Neural cell (in vitro differentiated cells): Measurements from ENCODE around the gene MUC2. TPM values are rescaled to one million over a fixed set of nuclear protein-coding genes. Genes with fewer than 3 reads are reported as not detected.

Experiments used
- H2AFZ ChIP-seq: fragments of 200-600, 300-800 bp; sonication (generic), shearing (Covaris generic); 2 replicates; pipeline ENCODE4 v1.6.0; 2014; ENCODE audit warnings: low read depth, mild to moderate bottlenecking, antibody characterized with exemption, low read length, moderate library complexity
- H3F3A ChIP-seq: fragments of 200-600 bp; shearing (Covaris generic); 2 replicates; pipeline ENCODE4 v1.6.1; 2016; ENCODE audit warnings: mild to moderate bottlenecking, moderate library complexity, mixed read lengths, antibody characterized with exemption, low read length; ENCODE audit not compliant: insufficient read depth, poor library complexity, severe bottlenecking
- H3K27ac ChIP-seq: fragments of 200-600, 300-800 bp; sonication (generic), shearing (Covaris generic); 2 replicates; pipeline ENCODE4 v1.5.1; 2014; ENCODE audit warnings: mild to moderate bottlenecking, low read length, moderate library complexity
- H3K27me3 ChIP-seq: fragments of 300-800, 200-600 bp; sonication (generic), shearing (Covaris generic); 2 replicates; pipeline ENCODE4 v1.6.0; 2014; ENCODE audit warnings: mild to moderate bottlenecking, low read depth, low read length, moderate library complexity; ENCODE audit not compliant: insufficient read depth
- H3K36me3 ChIP-seq: fragments of 300-800, 200-600 bp; sonication (generic), shearing (Covaris generic); 2 replicates; pipeline ENCODE4 v1.5.1; 2014; ENCODE audit warnings: mild to moderate bottlenecking, antibody characterized with exemption, low read length, moderate library complexity; ENCODE audit not compliant: insufficient read depth
- H3K4me2 ChIP-seq: fragments of 300-800, 200-600 bp; sonication (generic), shearing (Covaris generic); 2 replicates; pipeline ENCODE4 v1.6.0; 2014; ENCODE audit warnings: mild to moderate bottlenecking, low read length
- H3K4me3 ChIP-seq: fragments of 300-800, 200-600 bp; sonication (generic), shearing (Covaris generic); 2 replicates; pipeline ENCODE4 v1.5.1; 2014; ENCODE audit warnings: mild to moderate bottlenecking, low read length, moderate library complexity
- H3K79me2 ChIP-seq: fragments of 200-600 bp; shearing (Covaris generic); replicated peaks from 2 replicates; pipeline ENCODE4 v1.6.0; 2014; ENCODE audit warnings: mild to moderate bottlenecking, low read length, moderate library complexity; ENCODE audit not compliant: insufficient read depth
- H3K9ac ChIP-seq: fragments of 300-800, 200-600 bp; sonication (generic), shearing (Covaris generic); 2 replicates; pipeline ENCODE4 v1.6.1; 2016; ENCODE audit warnings: mild to moderate bottlenecking, low read length, mixed read lengths
- H3K9me2 ChIP-seq: fragments of 200-600 bp; shearing (Covaris generic); 2 replicates; pipeline ENCODE4 v1.6.1; 2016; ENCODE audit warnings: mild to moderate bottlenecking, low read length, mixed read lengths; ENCODE audit not compliant: insufficient read depth
- H3K9me3 ChIP-seq: fragments of 200-600, 300-800 bp; sonication (generic), shearing (Covaris generic); 2 replicates; pipeline ENCODE4 v1.6.1; 2016; ENCODE audit warnings: mild to moderate bottlenecking, mixed run types, low read length, moderate library complexity, mixed read lengths
- H4K20me1 ChIP-seq: fragments of 200-600 bp; shearing (Covaris generic); 2 replicates; pipeline ENCODE4 v1.6.1; 2016; ENCODE audit warnings: mild to moderate bottlenecking, mixed run types; ENCODE audit not compliant: insufficient read depth
- CTCF ChIP-seq: fragments of 450-650 bp; IDR thresholded peaks from 2 replicates; pipeline ENCODE4 v1.5.1; 2014; ENCODE audit warnings: antibody characterized with exemption, mild to moderate bottlenecking, moderate library complexity; ENCODE audit not compliant: poor library complexity, severe bottlenecking
- EP300 ChIP-seq: fragments of 450-650 bp; conservative IDR thresholded peaks from 2 replicates; pipeline ENCODE4 v1.6.1; 2014; ENCODE audit warnings: antibody characterized with exemption, mild to moderate bottlenecking, moderate library complexity; ENCODE audit not compliant: poor library complexity, severe bottlenecking
- EZH2 ChIP-seq: fragments of 200-600, 300-800 bp; shearing (Covaris generic), sonication (generic); IDR thresholded peaks from 2 replicates; pipeline ENCODE4 v1.6.1; 2014; ENCODE audit warnings: antibody characterized with exemption, low read length, borderline replicate concordance, mild to moderate bottlenecking; ENCODE audit not compliant: insufficient read depth, poor library complexity, severe bottlenecking
- MXI1 ChIP-seq: fragments of 450-650 bp; conservative IDR thresholded peaks from 2 replicates; pipeline ENCODE4 v1.6.1; 2014; ENCODE audit warnings: antibody characterized with exemption, mild to moderate bottlenecking; ENCODE audit not compliant: poor library complexity, severe bottlenecking
- POLR2AphosphoS5 ChIP-seq: IDR thresholded peaks from 2 replicates; pipeline ENCODE4 v1.6.1; 2012
- RAD21 ChIP-seq: fragments of 450-650 bp; conservative IDR thresholded peaks from 2 replicates; pipeline ENCODE4 v1.6.1; 2014; ENCODE audit warnings: antibody characterized with exemption, mild to moderate bottlenecking, moderate library complexity
- REST ChIP-seq: IDR thresholded peaks from 2 replicates; pipeline ENCODE4 v1.6.1; 2012; ENCODE audit warnings: borderline replicate concordance
- SMC3 ChIP-seq: fragments of 450-650 bp; conservative IDR thresholded peaks from 2 replicates; pipeline ENCODE4 v1.6.1; 2014; ENCODE audit warnings: antibody characterized with exemption, mild to moderate bottlenecking, moderate library complexity; ENCODE audit not compliant: poor library complexity
- TAF1 ChIP-seq: IDR thresholded peaks from 2 replicates; pipeline ENCODE4 v1.6.1; 2012; ENCODE audit warnings: low read depth
- polyA plus RNA-seq: library from polyadenylated mRNA; depleted of rRNA; stranded (reverse); fragments of >200 nt; gene quantifications from 2 replicates; pipeline ENCODE4 v1.2.3, GENCODE V29; 2014

The MUC2 gene
- polyA plus RNA-seq, 1 donor from 2014 or later, result not detected

- no peak overlapping the region for H3K9ac ChIP-seq
- no peaks in the 10 kb centered on the region for H3K79me2 ChIP-seq
- no peaks in the 10 kb centered on the region for H3K9me2 ChIP-seq
- no peak overlapping the region for H3K27ac ChIP-seq
- no peaks in the 10 kb centered on the region for H3F3A ChIP-seq
- no peak overlapping the region for H3K4me3 ChIP-seq
- no peaks in the 10 kb centered on the region for H3K36me3 ChIP-seq
- no peaks in the 10 kb centered on the region for H3K27me3 ChIP-seq
- TF ChIP-seq CTCF, result no peak
- no peak for TF ChIP-seq POLR2AphosphoS5
- TF ChIP-seq EZH2, result no peak
- TF ChIP-seq TAF1, result no peak
- H4K20me1 ChIP-seq, result no peaks in the 10 kb centered on the region
- no peak overlapping the region for H3K4me2 ChIP-seq
- no peak overlapping the region for H2AFZ ChIP-seq
- H3K9me3 ChIP-seq, result no peaks in the 10 kb centered on the region
These were observed 48.6 kb upstream of the MUC2 start for GRCh38 chr11:1026163-1026450.

GRCh38 chr11:1026641-1027482 is 47.8 kb upstream of the MUC2 start:
- no peak overlapping the region for H3K4me2 ChIP-seq
- no peak overlapping the region for H2AFZ ChIP-seq
- H4K20me1 ChIP-seq, result no peaks in the 10 kb centered on the region
- no peak for TF ChIP-seq REST
- TF ChIP-seq EZH2, result no peak
- TF ChIP-seq CTCF, result no peak
- no peak for TF ChIP-seq EP300
- TF ChIP-seq SMC3, result no peak
- no peak for TF ChIP-seq RAD21
- no peak for TF ChIP-seq POLR2AphosphoS5
- TF ChIP-seq MXI1, result no peak
- no peak for TF ChIP-seq TAF1
- H3K27me3 ChIP-seq, result no peaks in the 10 kb centered on the region
- no peak overlapping the region for H3K27ac ChIP-seq
- no peaks in the 10 kb centered on the region for H3K79me2 ChIP-seq
- no peak overlapping the region for H3K4me3 ChIP-seq
- H3K36me3 ChIP-seq, result no peaks in the 10 kb centered on the region
- H3F3A ChIP-seq, result no peaks in the 10 kb centered on the region
- H3K9me3 ChIP-seq, result no peaks in the 10 kb centered on the region
- H3K9ac ChIP-seq, result no peak overlapping the region
- H3K9me2 ChIP-seq, result no peaks in the 10 kb centered on the region
